ENCODE measurements around the gene HPSE2. TPM values are rescaled to one million over a fixed set of nuclear protein-coding genes. Genes with fewer than 3 reads are reported as not detected.

The HPSE2 gene
- total and polyA plus RNA-seq, 4 donors: 0.05 TPM; not detected in 3

- no peak overlapping the region for H3K9ac ChIP-seq (ENCODE audit: low read depth in 1 of 2, low read length in 2 of 2)
- DNase-seq (ENCODE audit: low spot score): no peak
These were observed 319.7 kb downstream of the HPSE2 start for GRCh38 chr10:98915911-98916310.

More at GRCh38 chr10:98915911-98916310, 319.7 kb downstream of the HPSE2 start:
- 22% methylated on average over 1 of the region's 1 CpG for WGBS
- Histone ChIP-seq H3K36me3 (ENCODE audit: control insufficient read depth in 4 of 4, insufficient read depth in 3 of 4, low read depth in 1 of 4, low read length in 3 of 4) (no peaks in the 10 kb centered on the region), H3K9me3 (ENCODE audit: control insufficient read depth in 4 of 4, low read length in 3 of 4) (no peaks in the 10 kb centered on the region), H3K4me1 (ENCODE audit: control insufficient read depth in 4 of 4, insufficient read depth in 4 of 4, low read length in 3 of 4) (no peaks in the 10 kb centered on the region), H3K27ac (ENCODE audit: low read depth in 1 of 2, low read length in 2 of 2) (no peak overlapping the region), H3K27me3 (ENCODE audit: control insufficient read depth in 4 of 4, insufficient read depth in 4 of 4, low read length in 3 of 4) (no peaks in the 10 kb centered on the region), H3K4me3 (ENCODE audit: low read depth in 1 of 3, low read length in 3 of 3) (no peak overlapping the region)
- no peak for TF ChIP-seq RAD21 (IDR thresholded peaks at IDR 0.05)
- no peak for TF ChIP-seq HNF4A (conservative IDR thresholded peaks at IDR 0.05)
- TF ChIP-seq FOXA2 (IDR thresholded peaks at IDR 0.05): no peak
- TF ChIP-seq JUND (IDR thresholded peaks at IDR 0.05): no peak
- no peak for TF ChIP-seq RXRA (IDR thresholded peaks at IDR 0.05)
- no peak for TF ChIP-seq GABPA (IDR thresholded peaks at IDR 0.05 in 1 of 2, conservative IDR thresholded peaks at IDR 0.05 in 1 of 2)
- no peak for TF ChIP-seq FOXA1 (IDR thresholded peaks at IDR 0.05)
- TF ChIP-seq SP1 (IDR thresholded peaks at IDR 0.05): no peak
- TF ChIP-seq NR2F2 (IDR thresholded peaks at IDR 0.05): no peak
- TF ChIP-seq, protein P1, sequence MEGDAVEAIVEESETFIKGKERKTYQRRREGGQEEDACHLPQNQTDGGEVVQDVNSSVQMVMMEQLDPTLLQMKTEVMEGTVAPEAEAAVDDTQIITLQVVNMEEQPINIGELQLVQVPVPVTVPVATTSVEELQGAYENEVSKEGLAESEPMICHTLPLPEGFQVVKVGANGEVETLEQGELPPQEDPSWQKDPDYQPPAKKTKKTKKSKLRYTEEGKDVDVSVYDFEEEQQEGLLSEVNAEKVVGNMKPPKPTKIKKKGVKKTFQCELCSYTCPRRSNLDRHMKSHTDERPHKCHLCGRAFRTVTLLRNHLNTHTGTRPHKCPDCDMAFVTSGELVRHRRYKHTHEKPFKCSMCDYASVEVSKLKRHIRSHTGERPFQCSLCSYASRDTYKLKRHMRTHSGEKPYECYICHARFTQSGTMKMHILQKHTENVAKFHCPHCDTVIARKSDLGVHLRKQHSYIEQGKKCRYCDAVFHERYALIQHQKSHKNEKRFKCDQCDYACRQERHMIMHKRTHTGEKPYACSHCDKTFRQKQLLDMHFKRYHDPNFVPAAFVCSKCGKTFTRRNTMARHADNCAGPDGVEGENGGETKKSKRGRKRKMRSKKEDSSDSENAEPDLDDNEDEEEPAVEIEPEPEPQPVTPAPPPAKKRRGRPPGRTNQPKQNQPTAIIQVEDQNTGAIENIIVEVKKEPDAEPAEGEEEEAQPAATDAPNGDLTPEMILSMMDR (IDR thresholded peaks at IDR 0.05; ENCODE audit: low read depth, low read length, missing input control): no peak
- TF ChIP-seq ZBTB33 (IDR thresholded peaks at IDR 0.05): no peak
- no peak for TF ChIP-seq TAF1 (conservative IDR thresholded peaks at IDR 0.05)
- TF ChIP-seq, protein P2, sequence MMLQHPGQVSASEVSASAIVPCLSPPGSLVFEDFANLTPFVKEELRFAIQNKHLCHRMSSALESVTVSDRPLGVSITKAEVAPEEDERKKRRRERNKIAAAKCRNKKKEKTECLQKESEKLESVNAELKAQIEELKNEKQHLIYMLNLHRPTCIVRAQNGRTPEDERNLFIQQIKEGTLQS (IDR thresholded peaks at IDR 0.05): no peak
- TF ChIP-seq YY1 (IDR thresholded peaks at IDR 0.05): no peak
- TF ChIP-seq REST (IDR thresholded peaks at IDR 0.05): no peak
- no peak for TF ChIP-seq EGR1 (IDR thresholded peaks at IDR 0.05; ENCODE audit: low read depth in 2 of 2)
